Stomach (tissue), 4 donors: ENCODE results near the gene LRRC74B.

Source experiments
- CTCF ChIP-seq, 7 experiments: fragments of 450-650 bp in 4 of 7; fragments of 200-600 bp in 3 of 7; sonication (generic) in 3 of 7; IDR thresholded peaks; one replicate each; pipeline ENCODE4 v1.5.1; 2016 to 2019; ENCODE audit warnings: antibody characterized with exemption in 7 of 7, control low read depth in 2 of 7, mild to moderate bottlenecking in 1 of 7
- EP300 ChIP-seq: sonication (generic); formaldehyde crosslinking; IDR thresholded peaks from one replicate; pipeline ENCODE4 v1.6.1; 2017; ENCODE audit warnings: antibody characterized with exemption
- POLR2A ChIP-seq, 4 donors: fragments of 450-650 bp; IDR thresholded peaks; one replicate each; pipeline ENCODE4 v1.6.1; 2016; ENCODE audit warnings: antibody characterized with exemption in 4 of 4, control low read depth in 2 of 4, mild to moderate bottlenecking in 1 of 4, moderate library complexity in 1 of 4
- POLR2AphosphoS5 ChIP-seq, 3 donors: sonication (generic); formaldehyde crosslinking; IDR thresholded peaks; one replicate each; pipeline ENCODE4 v1.6.1; 2016; ENCODE audit warnings: antibody characterized with exemption in 3 of 3

GRCh38 chr22:21073482-21073881 is 27.7 kb downstream of the LRRC74B start:
- no peak for TF ChIP-seq CTCF (IDR thresholded peaks at IDR 0.05)
- no peak for TF ChIP-seq POLR2A (IDR thresholded peaks at IDR 0.05)
- TF ChIP-seq POLR2AphosphoS5 (IDR thresholded peaks at IDR 0.05), result no peak
- TF ChIP-seq EP300, result no peak
